Stimulated activated CD4-positive, alpha-beta T cell treated with anti-CD3 and anti-CD28 coated beads, Interleukin-12 subunit alpha, Interleukin-12 subunit beta, amount 100 ng/mL, for 24 hours (primary cell): ENCODE results near the gene SLC6A18.
"Not testable (repeated sequence)": the region's sequence is repeated elsewhere in the genome, so short reads cannot be mapped to it uniquely, and the experiment has no call there.

ENCODE experiments used
- DNase-seq, 2 experiments: peaks; one replicate each; pipeline ENCODE4 v3.0.0-alpha.2; 2020; ENCODE audit warnings: low read depth in 2 of 2

The SLC6A18 gene

GRCh38 chr5:1215320-1216096 is 9.7 kb upstream of the SLC6A18 start:
- no peak for DNase-seq

- no peak for DNase-seq
These were observed 8.8 kb upstream of the SLC6A18 start for GRCh38 chr5:1216211-1216917.

GRCh38 chr5:1216918-1217295 is 8.3 kb upstream of the SLC6A18 start:
- DNase-seq = no peak

GRCh38 chr5:1217596-1218206 is 7.5 kb upstream of the SLC6A18 start:
- DNase-seq = no peak

DNA sequence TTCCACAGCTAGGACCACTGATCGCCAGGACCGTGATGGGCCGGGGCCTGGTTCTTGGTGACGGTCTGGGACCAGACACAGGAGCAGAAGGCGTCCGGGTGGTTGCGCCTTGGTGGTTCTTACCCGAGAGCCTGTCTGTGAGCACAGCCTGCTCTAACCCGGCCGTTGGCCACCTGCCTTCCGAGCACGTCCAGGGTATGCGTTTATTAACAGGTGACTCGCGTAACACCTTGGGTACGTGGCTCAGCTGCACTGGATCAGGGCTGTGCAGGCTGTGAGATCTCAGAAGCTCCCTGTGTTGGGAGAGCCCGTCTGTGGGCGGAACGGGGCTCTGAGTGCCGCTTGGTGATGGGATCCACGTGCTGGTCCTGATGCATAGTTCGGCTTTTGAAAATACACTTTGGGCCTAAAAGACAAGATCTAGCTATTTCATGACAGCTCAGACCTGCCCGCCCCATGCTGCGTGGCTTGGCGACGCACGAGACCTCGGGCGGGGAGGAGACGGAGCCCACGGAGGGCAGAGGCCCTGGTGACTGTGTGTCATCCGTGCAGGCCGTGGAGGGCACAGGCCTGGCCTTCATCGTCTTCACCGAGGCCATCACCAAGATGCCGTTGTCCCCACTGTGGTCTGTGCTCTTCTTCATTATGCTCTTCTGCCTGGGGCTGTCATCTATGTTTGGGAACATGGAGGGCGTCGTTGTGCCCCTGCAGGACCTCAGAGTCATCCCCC is 6.7 kb upstream of the SLC6A18 start:
- DNase-seq = no peak

- no peak for DNase-seq
These were observed 5.9 kb upstream of the SLC6A18 start for GRCh38 chr5:1219098-1219767.

DNA sequence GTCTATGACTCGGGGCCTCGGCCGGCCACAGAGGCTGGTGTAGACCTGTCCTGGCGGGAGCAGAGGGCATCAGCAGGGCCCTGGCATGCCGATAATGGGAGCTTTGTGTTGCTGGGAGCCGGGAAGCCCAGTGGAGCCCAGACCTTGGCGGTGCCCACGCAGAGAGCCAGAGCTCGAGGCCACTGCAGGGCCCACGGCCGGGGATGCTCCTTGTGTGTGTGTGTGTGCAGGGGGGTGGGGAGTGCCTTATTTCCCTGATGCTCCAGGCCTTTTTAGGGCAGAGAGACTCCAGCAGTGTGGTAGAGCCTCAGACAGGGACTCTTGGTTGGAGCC is 5.4 kb upstream of the SLC6A18 start:
- no peak for DNase-seq

GRCh38 chr5:1220351-1220750 is 4.8 kb upstream of the SLC6A18 start:
- no peak for DNase-seq

- no peak for DNase-seq
These were observed 4.3 kb upstream of the SLC6A18 start for GRCh38 chr5:1220831-1221230.

- DNase-seq = no peak
These were observed 3.5 kb upstream of the SLC6A18 start for GRCh38 chr5:1221721-1222120.

DNA sequence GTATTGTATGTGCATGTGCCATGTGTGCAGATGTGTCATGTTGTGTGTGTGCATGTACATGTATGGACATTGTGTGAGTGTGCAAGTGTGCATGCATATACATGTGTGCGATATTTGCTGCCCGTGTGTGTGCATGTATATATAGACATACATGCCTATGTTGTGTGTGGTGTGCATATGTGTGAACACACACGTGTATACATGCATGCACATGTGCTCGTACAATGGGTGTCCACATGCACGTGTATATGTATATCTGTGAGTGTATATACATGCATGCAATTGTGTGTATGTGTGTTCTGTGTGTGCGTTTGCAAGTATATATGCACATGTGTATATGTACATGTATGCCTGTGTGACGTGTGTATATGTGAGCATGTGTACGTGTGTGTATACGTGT is 3.0 kb upstream of the SLC6A18 start:
- no peak for DNase-seq

DNA sequence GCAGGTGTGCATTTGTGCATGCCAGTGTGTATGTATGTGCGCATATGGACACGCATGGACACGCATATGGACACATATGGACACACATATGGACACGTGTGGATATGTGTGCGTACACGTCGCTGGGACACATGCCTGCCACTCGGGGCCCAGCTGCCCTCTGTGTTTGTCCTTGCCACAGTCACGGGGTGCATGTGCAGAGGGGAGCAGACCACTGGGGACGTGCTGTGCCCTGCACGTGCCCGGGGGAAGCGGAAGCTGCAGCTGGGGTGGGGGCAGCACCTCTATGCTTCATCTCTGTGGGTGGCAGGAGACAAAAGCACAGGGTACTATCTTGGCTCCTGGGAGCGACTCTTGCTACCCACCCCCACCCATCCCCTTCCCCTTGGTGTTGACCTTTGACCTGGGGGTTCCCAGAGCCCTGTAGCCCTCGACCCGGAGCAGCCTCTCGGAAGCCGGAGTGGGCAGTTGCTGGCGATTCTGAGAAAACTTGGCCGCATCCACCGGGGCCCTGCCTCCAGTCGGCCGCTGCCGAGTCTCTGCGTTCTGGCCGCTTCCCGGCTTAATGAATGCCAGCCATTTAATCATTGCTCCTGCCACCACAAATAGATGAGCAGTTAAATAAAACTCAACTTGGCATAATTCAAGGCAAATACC is 2.4 kb upstream of the SLC6A18 start:
- no peak for DNase-seq

GRCh38 chr5:1223278-1223670 is 1.9 kb upstream of the SLC6A18 start:
- DNase-seq = no peak

- DNase-seq = no peak
These were observed 550 bp upstream of the SLC6A18 start for GRCh38 chr5:1224631-1225030.

DNA sequence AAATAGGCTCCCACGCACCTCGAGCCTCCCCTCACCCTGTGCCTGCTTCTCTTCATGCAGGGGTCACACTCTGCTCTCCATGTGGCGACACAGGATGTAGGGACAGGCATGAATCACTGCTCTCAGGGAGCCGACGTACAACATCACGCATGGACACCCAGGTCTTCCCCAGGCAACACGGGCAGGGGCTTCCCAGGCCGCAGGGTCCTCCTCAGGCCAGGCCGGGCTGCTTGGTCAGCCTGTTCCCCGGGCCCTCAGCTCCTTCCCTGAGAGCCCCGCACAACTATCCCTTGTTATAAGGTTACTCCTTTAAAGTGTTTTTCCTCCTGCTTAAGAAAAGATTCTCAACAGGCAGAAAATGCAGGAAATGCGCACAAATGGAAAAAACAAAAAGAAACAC is 1.1 kb downstream of the SLC6A18 start:
- DNase-seq = no peak

- DNase-seq = no peak
These were observed 1.8 kb downstream of the SLC6A18 start for GRCh38 chr5:1226839-1227581.

DNA sequence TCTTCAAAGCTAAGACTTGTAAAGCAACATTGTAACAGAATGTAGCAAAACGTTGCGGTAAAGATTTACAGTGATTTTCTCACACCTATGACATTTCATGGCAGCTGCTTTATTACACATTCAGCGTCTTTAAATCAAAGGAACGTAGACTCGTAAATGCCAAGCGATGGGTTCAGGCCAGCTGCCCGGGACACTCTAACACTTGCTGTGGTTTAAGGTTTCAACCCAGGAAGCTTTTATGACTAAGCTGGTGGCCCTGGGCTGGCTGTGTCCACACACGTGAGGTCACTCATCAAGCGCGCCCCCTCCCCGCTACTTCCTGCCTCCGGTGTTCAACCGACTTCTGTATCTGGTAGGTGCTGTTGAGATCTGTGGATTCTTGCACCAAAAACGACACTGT is 2.5 kb downstream of the SLC6A18 start:
- no peak for DNase-seq

GRCh38 chr5:1228120-1228519 is 2.9 kb downstream of the SLC6A18 start:
- no peak for DNase-seq

- not testable (repeated sequence) for DNase-seq
These were observed 3.8 kb downstream of the SLC6A18 start for GRCh38 chr5:1229023-1229422.

DNA sequence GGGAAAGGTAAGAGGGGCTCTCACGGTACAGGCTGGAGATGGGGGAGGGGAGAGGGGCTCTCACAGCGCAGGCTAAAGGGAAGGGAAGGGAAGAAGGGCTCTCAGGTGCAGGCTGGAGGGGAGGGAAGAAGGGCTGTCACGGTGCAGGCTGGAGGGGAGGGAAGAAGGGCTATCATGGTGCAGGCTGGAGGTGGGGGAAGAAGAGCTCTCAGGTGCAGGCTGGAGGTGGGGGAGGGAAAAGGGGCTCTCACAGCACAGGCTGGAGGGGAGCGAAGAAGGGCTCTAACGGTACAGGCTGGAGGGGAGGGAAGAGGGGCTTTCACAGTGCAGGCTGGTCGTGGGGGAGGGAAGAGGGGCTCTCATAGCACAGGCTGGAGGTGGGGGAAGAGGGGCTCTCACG is 4.6 kb downstream of the SLC6A18 start:
- no peak for DNase-seq

- no peak for DNase-seq
These were observed 5.4 kb downstream of the SLC6A18 start for GRCh38 chr5:1230551-1230950.
